ENCODE results near the gene ATG7.

GRCh38 chr3:11251807-11252176 is 20.4 kb upstream of the ATG7 start:
- no peak for TF ChIP-seq CTCF (IDR thresholded peaks at IDR 0.05; ENCODE audit: borderline replicate concordance, extremely low read depth, low read length, poor library complexity, severe bottlenecking)
- TF ChIP-seq EZH2 (IDR thresholded peaks at IDR 0.05; ENCODE audit: borderline replicate concordance, low read depth, low read length, severe bottlenecking): no peak
